ENCODE data around the gene DPEP1. TPM values are rescaled to one million over a fixed set of nuclear protein-coding genes. Genes with fewer than 3 reads are reported as not detected.

Gene DPEP1
- total RNA-seq: not detected
- 1 to 10 TPM in 1 of 3 donors, under 1 TPM in 1, not detected in 1; 0.92 to 1.2 TPM for polyA plus RNA-seq

GRCh38 chr16:89613231-89613953, at the start of gene DPEP1:
DPEP1 (plus strand) TSS chr16:89613642; CDS start chr16:89630411, 16,769 bp downstream.
- Histone ChIP-seq H3K27ac (no peak within 1 kb of the TSS), H3K4me1 (no peaks in the 10 kb centered on the region), H3K27me3 (peaks cover 5 to 59% (median 7%) of the 10 kb centered on the region in 3 donors), H3K36me3 (no peaks in the 10 kb centered on the region), H3K4me3 (no peak within 1 kb of the TSS), H3K9me3 (no peaks in the 10 kb centered on the region)
- 52 to 61% methylated on average over 19 of the region's 19 CpGs for WGBS, 2 donors
- no peak for DNase-seq
- TF ChIP-seq EP300 (IDR thresholded peaks at IDR 0.05) (no peak), POLR2AphosphoS5 (IDR thresholded peaks at IDR 0.05) (no peak), POLR2A (IDR thresholded peaks at IDR 0.05) (no peak)
- TF ChIP-seq, protein P1, sequence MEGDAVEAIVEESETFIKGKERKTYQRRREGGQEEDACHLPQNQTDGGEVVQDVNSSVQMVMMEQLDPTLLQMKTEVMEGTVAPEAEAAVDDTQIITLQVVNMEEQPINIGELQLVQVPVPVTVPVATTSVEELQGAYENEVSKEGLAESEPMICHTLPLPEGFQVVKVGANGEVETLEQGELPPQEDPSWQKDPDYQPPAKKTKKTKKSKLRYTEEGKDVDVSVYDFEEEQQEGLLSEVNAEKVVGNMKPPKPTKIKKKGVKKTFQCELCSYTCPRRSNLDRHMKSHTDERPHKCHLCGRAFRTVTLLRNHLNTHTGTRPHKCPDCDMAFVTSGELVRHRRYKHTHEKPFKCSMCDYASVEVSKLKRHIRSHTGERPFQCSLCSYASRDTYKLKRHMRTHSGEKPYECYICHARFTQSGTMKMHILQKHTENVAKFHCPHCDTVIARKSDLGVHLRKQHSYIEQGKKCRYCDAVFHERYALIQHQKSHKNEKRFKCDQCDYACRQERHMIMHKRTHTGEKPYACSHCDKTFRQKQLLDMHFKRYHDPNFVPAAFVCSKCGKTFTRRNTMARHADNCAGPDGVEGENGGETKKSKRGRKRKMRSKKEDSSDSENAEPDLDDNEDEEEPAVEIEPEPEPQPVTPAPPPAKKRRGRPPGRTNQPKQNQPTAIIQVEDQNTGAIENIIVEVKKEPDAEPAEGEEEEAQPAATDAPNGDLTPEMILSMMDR (IDR thresholded peaks at IDR 0.05): no peak
- intact Hi-C loops (cut with DNase I): no loop called here

DNA sequence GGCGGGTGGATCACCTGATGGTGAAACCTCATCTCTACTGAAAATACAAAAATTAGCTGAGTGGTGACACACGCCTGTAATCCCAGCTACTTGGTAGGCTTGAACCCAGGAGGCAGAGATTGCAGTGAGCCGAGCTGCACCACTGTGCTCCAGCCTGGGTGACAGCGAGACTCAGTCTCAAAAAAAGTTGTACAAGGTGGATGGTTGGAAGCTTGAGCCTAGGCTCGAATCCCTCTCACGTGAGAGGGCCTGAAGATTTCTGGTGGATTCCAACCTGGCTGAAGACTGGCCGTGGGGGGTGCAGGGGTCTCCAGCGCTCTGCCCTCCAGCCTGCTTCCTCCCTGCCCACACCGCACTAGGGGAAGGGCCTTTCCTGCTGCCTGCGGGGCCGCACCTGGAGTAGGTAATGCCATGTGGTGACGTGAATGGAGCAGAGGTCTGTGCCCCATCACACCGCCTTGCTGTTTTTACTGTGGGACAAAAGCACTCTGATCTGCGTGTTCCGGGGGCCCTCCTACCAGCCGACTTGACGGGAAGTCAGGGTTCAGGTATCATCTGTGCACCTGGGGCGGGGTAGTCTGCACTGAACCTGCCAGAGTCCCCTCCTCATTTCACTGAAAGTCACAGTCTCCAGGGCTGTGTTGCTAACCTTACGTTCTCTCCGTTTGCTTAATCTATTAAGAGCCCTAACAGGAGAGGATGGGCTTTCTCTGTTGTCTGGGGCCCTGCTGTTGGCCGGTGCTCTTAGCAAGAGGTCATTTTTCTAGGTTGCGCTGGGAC, 48.8 kb upstream of the DPEP1 start:
- Histone ChIP-seq H3K9me3 (no peaks in the 10 kb centered on the region), H3K4me1 (peaks cover 0 to 48% (median 36%) of the 10 kb centered on the region in 4 donors), H3K4me3 (no peak overlapping the region), H3K27me3 (peaks cover 0 to 15% (median 8%) of the 10 kb centered on the region in 3 donors), H3K36me3 (peaks cover 16 to 39% (median 28%) of the 10 kb centered on the region in 4 donors), H3K27ac (no peak overlapping the region)
- WGBS, 2 donors: 41 to 70% methylated on average over 22 of the region's 22 CpGs
- TF ChIP-seq POLR2A (IDR thresholded peaks at IDR 0.05): no peak
- TF ChIP-seq, protein P1 (IDR thresholded peaks at IDR 0.05): no peak
- TF ChIP-seq POLR2AphosphoS5 (IDR thresholded peaks at IDR 0.05): peak in 1 of 4 donors; percentile 6
- TF ChIP-seq EP300 (IDR thresholded peaks at IDR 0.05): no peak
- DNase-seq: no peak
- intact Hi-C loops (cut with DNase I): loop anchor here (5.0 kb wide), 1 partner anchor 72 kb away; the partner anchor contains the start of gene ANKRD11

- H3K36me3 ChIP-seq: peaks cover 16 to 39% (median 28%) of the 10 kb centered on the region in 4 donors
- no peaks in the 10 kb centered on the region for H3K9me3 ChIP-seq
- no peak overlapping the region for H3K27ac ChIP-seq
- no peak for TF ChIP-seq EP300 (IDR thresholded peaks at IDR 0.05)
- TF ChIP-seq POLR2AphosphoS5 (IDR thresholded peaks at IDR 0.05): no peak
- no peak for TF ChIP-seq POLR2A (IDR thresholded peaks at IDR 0.05)
- TF ChIP-seq, protein P1 (IDR thresholded peaks at IDR 0.05): no peak
- H3K4me3 ChIP-seq: peak overlapping the region in 1 of 4 donors; percentile 22
- no peak for DNase-seq
- intact Hi-C loops (cut with DNase I): no loop called here
- WGBS, 2 donors: 12 to 42% methylated on average over 3 of the region's 3 CpGs
- peaks cover 0 to 45% (median 33%) of the 10 kb centered on the region in 4 donors for H3K4me1 ChIP-seq
- H3K27me3 ChIP-seq: peaks cover 0 to 21% (median 13%) of the 10 kb centered on the region in 3 donors
Observed at GRCh38 chr16:89565256-89565505, 48.3 kb upstream of the DPEP1 start.

DNA sequence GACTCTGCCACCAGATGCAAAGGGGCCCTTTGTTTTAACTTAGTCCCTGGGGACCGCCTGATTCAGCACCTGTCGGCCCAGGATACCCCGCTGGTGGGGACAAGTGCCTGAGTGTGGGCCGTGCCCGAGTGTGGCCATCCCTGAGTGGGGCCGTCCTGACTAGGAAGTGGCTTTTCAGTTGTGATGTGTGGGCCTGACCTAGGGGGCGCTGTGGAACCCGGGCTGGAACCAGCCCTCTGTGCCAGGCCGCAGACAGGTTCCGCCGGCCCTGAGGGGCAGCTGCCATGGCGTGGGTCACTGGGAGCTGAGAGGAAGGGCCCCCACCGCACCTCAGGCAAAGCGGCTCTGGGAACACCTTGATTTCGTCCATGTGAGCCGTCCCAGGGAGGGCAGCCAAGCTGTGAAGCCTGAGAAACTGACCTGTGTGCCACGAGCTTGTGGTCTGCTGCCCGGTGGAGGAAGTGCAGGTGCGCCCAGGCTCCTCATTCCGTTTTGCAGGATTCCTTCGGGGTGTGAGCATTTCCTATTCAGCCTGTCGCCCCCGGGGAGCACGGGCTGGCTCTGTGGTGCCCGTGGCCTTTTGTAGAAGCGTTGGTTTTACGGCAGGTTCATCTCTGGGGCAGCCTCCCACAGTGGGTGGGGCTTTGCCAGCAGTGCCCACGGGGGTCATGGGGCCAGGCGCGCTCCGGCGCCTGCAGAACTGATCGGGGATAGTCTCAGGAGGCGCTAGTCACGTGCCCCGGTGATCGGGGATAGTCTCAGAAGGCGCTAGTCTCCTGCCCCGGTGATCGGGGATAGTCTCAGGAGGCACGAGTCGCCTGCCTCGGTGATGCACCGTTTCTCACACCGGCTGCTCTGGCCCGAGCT, 47.7 kb upstream of the DPEP1 start:
- peak overlapping the region in 2 of 4 donors; percentile 6 to 51 for H3K27ac ChIP-seq
- no peak for DNase-seq
- H3K4me1 ChIP-seq: peaks cover 0 to 45% (median 33%) of the 10 kb centered on the region in 4 donors
- H3K4me3 ChIP-seq: peak overlapping the region in 3 of 4 donors; percentile 4 to 22 (median 15)
- peaks cover 16 to 39% (median 28%) of the 10 kb centered on the region in 4 donors for H3K36me3 ChIP-seq
- H3K27me3 ChIP-seq: peaks cover 0 to 25% (median 17%) of the 10 kb centered on the region in 3 donors
- no peaks in the 10 kb centered on the region for H3K9me3 ChIP-seq
- TF ChIP-seq POLR2AphosphoS5 (IDR thresholded peaks at IDR 0.05) (peak in 2 of 4 donors; percentile 55 to 56), POLR2A (IDR thresholded peaks at IDR 0.05) (no peak), EP300 (IDR thresholded peaks at IDR 0.05) (no peak)
- TF ChIP-seq, protein P1 (IDR thresholded peaks at IDR 0.05): peak in 3 of 4 experiments; percentile 24 to 30 (median 28)
- 2 to 5% methylated on average over 46 of the region's 46 CpGs for WGBS, 2 donors
- intact Hi-C loops (cut with DNase I): no loop called here

Measured in sigmoid colon (tissue), 7 donors.